ENCODE data around the gene ACIN1.

DNA sequence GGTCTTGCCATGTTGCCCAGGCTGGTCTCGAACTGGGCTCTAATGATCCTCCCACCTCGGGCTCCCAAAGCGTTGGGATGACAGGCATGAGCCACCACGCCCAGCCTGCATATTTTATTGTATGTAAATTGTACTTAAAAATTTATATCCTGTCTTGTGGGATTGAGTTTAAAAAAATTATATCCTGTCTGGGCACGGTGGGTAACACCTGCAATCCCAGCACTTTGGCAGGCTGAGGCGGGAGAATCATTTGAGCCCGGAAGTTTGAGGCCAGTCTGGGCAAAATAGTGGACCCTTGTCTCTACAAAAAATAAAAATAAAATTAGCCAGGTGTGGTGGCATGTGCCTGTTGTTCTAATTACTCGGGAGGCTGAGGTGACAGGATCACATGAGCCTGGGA is 38.0 kb upstream of the ACIN1 start:
- TF ChIP-seq CTCF (IDR thresholded peaks at IDR 0.05) (no peak), POLR2A (IDR thresholded peaks at IDR 0.05) (no peak)

All from testis (tissue), 2 donors.